ENCODE measurements around the gene AGAP5. TPM values are rescaled to one million over a fixed set of nuclear protein-coding genes. Genes with fewer than 3 reads are reported as not detected.
"Not testable (repeated sequence)": the region's sequence is repeated elsewhere in the genome, so short reads cannot be mapped to it uniquely, and the experiment has no call there.

The AGAP5 gene
- 1 to 10 TPM; 3.1 to 4.6 (median 3.7) TPM for total RNA-seq
- polyA plus RNA-seq: 2.8 TPM
- long read RNA-seq, donor 1: 0 reads
- long read RNA-seq, donor 2: 0 reads
- long read RNA-seq, donor 3: 0 reads
- long read RNA-seq, donor 4: 0 reads

DNA sequence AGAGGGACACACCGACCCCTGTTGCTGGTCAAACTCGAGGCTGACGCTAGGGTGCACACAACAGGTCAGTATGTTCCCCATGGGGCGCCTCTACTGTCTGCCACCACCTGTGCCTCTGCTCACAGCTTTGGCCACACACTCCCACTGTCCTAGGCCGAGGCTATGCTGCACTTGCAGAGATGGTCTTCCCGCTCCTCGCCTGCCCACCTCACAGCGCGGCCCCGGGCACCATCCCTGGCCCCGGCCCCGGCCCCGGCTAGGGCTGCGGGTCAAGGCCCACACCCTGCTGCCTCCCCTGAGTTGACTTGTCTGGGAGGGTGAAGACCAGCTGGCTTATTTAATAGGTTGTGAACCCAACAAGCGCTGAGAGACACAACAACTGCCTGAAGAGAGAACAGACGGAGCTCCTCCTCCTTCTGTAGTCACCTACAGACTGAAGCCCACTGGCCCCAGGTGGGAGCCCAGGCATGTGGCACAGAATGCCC, at the start of gene AGAP5:
Gene AGAP5 (minus strand): TSS at position 435 of the 485 bp plus-strand sequence. CDS start 354 bp downstream, at position 81.
- H3K4me3 ChIP-seq (ENCODE audit: low read length); intact Hi-C loops (cut with DNase I); H3K27me3 ChIP-seq (ENCODE audit: control insufficient read depth, insufficient read depth); H3K4me1 ChIP-seq (ENCODE audit: control insufficient read depth, insufficient read depth, low read length); ATAC-seq; H3K9me3 ChIP-seq (ENCODE audit: control insufficient read depth, low read length); H3K27ac ChIP-seq (ENCODE audit: low read length): not testable (repeated sequence)
- 95% methylated on average over 16 of the region's 16 CpGs for WGBS
- DNase-seq: peak in 1 of 3 donors; percentile 44

DNA sequence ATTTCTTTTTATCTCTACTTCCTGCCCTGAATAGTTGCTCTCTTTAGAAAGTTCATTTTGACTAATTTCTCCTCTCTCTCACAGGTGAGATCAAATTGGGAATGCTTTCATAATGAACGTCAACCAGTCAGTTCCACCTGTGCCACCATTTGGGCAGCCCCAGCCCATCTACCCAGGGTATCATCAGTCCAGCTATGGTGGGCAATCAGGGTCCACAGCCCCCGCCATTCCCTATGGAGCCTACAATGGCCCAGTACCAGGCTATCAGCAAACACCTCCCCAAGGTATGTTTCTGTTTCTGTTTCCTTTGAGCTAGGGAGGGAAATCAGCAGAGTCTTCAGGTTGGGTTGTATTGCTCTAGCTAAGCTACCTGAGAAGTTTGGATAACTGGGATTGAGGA, 48.8 kb upstream of the AGAP5 start:
- H3K9me3 ChIP-seq (ENCODE audit: control insufficient read depth, low read length): no peaks in the 10 kb centered on the region
- intact Hi-C loops (cut with DNase I): no loop called here
- no peaks in the 10 kb centered on the region for H3K27me3 ChIP-seq (ENCODE audit: control insufficient read depth, insufficient read depth)
- ATAC-seq (no peak), DNase-seq (no peak)
- peaks cover 7% of the 10 kb centered on the region for H3K4me1 ChIP-seq (ENCODE audit: control insufficient read depth, insufficient read depth, low read length)
- WGBS: 79% methylated on average over 2 of the region's 2 CpGs
- H3K27ac ChIP-seq (ENCODE audit: low read length): no peak overlapping the region
- H3K4me3 ChIP-seq (ENCODE audit: low read length): no peak overlapping the region

DNA sequence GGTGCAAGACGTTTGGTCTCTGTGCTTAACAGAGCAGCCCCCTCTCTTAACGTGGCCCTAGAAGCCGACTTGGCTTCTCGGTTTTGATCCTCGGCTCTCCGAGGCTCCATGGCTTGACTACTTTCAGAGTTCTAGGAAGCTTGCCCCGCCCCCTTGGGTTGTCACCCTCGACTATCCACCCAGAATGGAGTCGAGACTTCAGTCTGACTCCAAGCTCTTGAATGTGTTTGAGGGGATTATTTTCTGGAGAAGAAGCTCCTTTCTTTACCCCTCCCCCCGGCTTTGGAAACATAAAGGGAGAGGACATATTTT, 46.7 kb upstream of the AGAP5 start:
- ATAC-seq (peak; percentile 20 to 58), DNase-seq (peak in 2 of 3 donors; percentile 65 to 81)
- WGBS: under 1% methylated on average over 10 of the region's 10 CpGs
- no peaks in the 10 kb centered on the region for H3K9me3 ChIP-seq (ENCODE audit: control insufficient read depth, low read length)
- no peaks in the 10 kb centered on the region for H3K27me3 ChIP-seq (ENCODE audit: control insufficient read depth, insufficient read depth)
- peaks cover 5% of the 10 kb centered on the region for H3K4me1 ChIP-seq (ENCODE audit: control insufficient read depth, insufficient read depth, low read length)
- H3K27ac ChIP-seq (ENCODE audit: low read length): peak overlapping the region; percentile 92
- intact Hi-C loops (cut with DNase I): loop anchor here in 1 of 4 donors (5.0 kb wide), 1 partner anchor 92 kb away; no protein-coding TSS in a partner anchor
- H3K4me3 ChIP-seq (ENCODE audit: low read length): peak overlapping the region; percentile 80

DNA sequence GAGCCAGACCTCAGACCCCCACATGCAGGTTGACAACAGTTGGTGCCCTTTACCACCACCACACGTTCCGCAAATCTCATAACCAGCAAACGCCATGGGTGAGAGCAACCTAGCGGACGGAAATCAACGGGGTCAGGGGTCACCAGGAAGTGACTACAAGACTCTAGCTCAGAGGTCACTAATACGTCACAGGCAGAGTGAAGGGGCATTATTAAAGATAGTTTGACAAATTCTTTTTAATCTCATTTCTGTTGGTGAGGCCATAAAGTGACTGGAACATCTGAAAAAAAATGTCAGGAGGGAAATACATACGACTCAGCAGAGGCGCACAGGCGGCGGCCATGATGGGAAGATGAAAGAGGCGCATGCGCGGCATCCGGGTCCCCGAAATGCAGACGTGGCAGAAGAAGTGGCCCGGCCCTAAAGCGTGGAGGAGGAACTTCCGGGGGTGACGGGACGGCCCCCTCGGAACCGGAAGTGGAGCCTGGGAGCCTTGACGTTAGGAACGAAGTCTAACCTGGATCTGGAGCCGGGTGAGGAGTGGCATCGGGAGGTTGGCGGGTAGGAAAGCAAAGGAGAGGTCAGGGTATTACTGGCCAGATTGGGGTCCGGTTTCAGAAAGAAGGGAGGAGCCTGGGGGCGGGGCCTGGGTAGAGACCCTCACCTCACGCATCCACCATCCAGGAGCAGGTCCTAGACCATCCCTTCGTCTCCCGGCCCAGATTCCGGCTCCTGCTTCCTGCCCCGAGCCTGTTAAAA, 46.2 kb upstream of the AGAP5 start, which contains the start of gene SEC24C:
Gene SEC24C (plus strand): TSS at position 468 of the 759 bp plus-strand sequence. CDS start 2,461 bp downstream, outside the sequence.
- peaks cover 5% of the 10 kb centered on the region for H3K4me1 ChIP-seq (ENCODE audit: control insufficient read depth, insufficient read depth, low read length)
- DNase-seq (peak; percentile 97 to 99 (median 98)), ATAC-seq (peak; percentile 96 to 97)
- H3K4me3 ChIP-seq (ENCODE audit: low read length): peak within 1 kb of the TSS; percentile 80
- no peaks in the 10 kb centered on the region for H3K27me3 ChIP-seq (ENCODE audit: control insufficient read depth, insufficient read depth)
- intact Hi-C loops (cut with DNase I): loop anchor here in 1 of 4 donors (5.0 kb wide), 1 partner anchor 92 kb away; no protein-coding TSS in a partner anchor
- WGBS: under 1% methylated on average over 36 of the region's 36 CpGs
- H3K9me3 ChIP-seq (ENCODE audit: control insufficient read depth, low read length): no peaks in the 10 kb centered on the region
- peak within 1 kb of the TSS; percentile 92 for H3K27ac ChIP-seq (ENCODE audit: low read length)

DNA sequence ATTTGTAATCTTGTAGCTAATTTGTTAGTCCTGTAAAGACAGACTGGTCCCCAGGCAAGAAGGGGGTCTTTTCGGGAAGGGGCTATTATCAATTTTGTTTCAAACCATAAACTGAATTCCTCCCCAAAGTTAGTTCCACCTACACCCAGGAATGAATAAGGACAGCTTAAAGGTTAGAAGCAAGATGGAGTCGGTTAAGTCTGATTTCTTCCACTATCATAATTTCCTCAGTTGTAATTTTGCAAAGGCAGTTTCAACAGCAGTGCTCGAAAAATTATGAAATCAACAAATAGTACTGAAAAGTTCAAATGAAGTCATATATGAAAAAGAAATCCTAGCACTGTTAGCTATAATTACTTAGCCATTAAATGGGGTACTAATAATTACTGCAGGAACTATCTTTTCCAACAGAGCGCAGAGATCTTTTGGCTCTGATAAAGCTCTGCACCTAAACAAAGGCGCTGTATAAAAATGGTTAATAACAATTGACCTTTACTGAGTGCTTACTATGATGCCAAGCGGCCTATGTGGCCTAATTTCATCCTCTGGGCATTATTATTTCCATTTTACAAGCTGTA, 45.5 kb upstream of the AGAP5 start:
- H3K27ac ChIP-seq (ENCODE audit: low read length): peak overlapping the region; percentile 92
- DNase-seq (no peak), ATAC-seq (no peak)
- no peaks in the 10 kb centered on the region for H3K27me3 ChIP-seq (ENCODE audit: control insufficient read depth, insufficient read depth)
- 35% methylated on average over 6 of the region's 6 CpGs for WGBS
- intact Hi-C loops (cut with DNase I): loop anchor here in 1 of 4 donors (5.0 kb wide), 1 partner anchor 91 kb away; no protein-coding TSS in a partner anchor
- H3K4me3 ChIP-seq (ENCODE audit: low read length): peak overlapping the region; percentile 80
- H3K4me1 ChIP-seq (ENCODE audit: control insufficient read depth, insufficient read depth, low read length): peaks cover 5% of the 10 kb centered on the region
- H3K9me3 ChIP-seq (ENCODE audit: control insufficient read depth, low read length): no peaks in the 10 kb centered on the region

DNA sequence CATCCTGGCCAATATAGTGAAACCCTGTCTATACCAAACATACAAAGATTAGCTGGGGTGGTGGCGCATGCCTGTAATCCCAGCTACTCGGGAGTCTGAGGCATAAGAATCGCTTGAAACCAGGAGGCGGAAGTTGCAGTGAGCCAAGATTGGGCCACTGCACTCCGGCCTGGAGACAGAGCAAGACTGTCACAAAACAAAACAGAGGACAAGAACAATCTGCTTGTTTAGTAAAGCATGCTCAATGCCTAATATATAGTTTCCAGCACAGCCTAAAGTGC, 44.5 kb upstream of the AGAP5 start:
- Histone ChIP-seq H3K27me3 (ENCODE audit: control insufficient read depth, insufficient read depth) (no peaks in the 10 kb centered on the region), H3K27ac (ENCODE audit: low read length) (no peak overlapping the region), H3K4me3 (ENCODE audit: low read length) (no peak overlapping the region), H3K9me3 (ENCODE audit: control insufficient read depth, low read length) (no peaks in the 10 kb centered on the region), H3K4me1 (ENCODE audit: control insufficient read depth, insufficient read depth, low read length) (peaks cover 5% of the 10 kb centered on the region)
- DNase-seq: no peak
- WGBS: 87% methylated on average over 5 of the region's 5 CpGs
- no peak for ATAC-seq
- intact Hi-C loops (cut with DNase I): loop anchor here in 1 of 4 donors (5.0 kb wide), 1 partner anchor 90 kb away; no protein-coding TSS in a partner anchor

DNA sequence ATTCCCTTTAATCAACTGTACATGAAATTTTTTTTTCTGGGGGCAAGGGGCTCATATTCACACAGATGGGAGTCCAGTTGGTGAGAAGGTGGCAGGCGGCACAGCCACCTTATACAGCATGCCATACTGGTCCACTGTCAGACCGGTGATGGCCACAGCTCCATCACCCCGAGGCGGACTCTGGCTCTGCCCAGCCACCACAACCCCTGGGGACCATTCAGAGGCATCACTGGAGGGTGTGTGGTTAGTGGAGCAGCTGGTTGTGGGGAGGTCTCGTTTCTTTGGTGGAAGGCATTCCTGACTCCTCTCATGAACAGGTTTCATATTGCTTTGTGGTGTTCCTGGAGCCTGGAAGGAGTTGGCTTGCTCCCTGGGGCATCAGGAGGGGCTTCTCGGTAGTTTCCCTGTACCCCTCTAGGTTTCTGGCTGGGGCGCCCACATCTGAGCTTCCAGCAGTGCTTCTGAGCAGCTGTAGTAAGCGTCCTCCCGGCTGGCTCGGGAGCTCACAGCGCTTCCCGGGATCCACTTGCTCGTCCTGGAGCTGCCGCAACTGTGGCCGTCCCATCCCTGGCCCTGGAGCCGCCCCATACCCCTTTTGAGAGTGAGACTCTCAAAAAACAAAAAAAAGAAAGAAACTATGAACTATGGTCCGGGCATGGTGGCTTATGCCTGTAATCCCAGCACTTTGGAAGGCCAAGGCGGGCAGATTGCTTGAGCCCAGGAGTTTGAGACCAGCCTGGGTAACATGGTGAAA, 42.8 kb upstream of the AGAP5 start:
- ATAC-seq; H3K4me1 ChIP-seq (ENCODE audit: control insufficient read depth, insufficient read depth, low read length); H3K27me3 ChIP-seq (ENCODE audit: control insufficient read depth, insufficient read depth); DNase-seq; H3K4me3 ChIP-seq (ENCODE audit: low read length); H3K9me3 ChIP-seq (ENCODE audit: control insufficient read depth, low read length); H3K27ac ChIP-seq (ENCODE audit: low read length): not testable (repeated sequence)
- 95% methylated on average over 18 of the region's 18 CpGs for WGBS
- intact Hi-C loops (cut with DNase I): loop anchor here in 1 of 4 donors (5.0 kb wide), 1 partner anchor 88 kb away; no protein-coding TSS in a partner anchor

DNA sequence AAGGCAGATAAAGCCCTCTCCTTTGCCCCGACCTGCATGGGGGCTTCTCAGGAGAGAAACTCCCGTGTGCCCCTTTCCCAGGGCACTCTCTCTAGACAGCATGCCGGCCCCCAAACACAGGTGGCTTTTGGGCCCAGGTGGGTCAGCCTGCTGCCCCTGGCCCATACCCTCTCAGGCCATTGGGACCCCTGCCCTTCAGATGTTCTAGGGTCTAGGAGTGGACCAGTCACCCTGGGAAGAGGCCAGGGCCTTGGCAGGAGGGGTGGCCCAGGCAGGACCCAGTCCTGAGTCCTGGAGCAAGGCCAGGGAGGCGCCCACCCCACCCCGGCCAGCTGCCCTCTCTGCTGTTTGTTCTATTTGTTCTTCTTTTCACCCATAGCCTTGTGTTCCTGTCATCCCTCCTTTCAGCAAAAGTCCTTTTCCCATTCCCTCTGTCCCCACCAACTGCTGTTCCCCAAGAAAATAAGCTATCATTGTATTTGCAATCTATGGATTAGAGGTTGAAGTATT, 36.9 kb upstream of the AGAP5 start:
- H3K9me3 ChIP-seq (ENCODE audit: control insufficient read depth, low read length): no peaks in the 10 kb centered on the region
- H3K27ac ChIP-seq (ENCODE audit: low read length): no peak overlapping the region
- intact Hi-C loops (cut with DNase I): no loop called here
- ATAC-seq (no peak), DNase-seq (no peak)
- no peaks in the 10 kb centered on the region for H3K27me3 ChIP-seq (ENCODE audit: control insufficient read depth, insufficient read depth)
- no peak overlapping the region for H3K4me3 ChIP-seq (ENCODE audit: low read length)
- peaks cover 8% of the 10 kb centered on the region for H3K4me1 ChIP-seq (ENCODE audit: control insufficient read depth, insufficient read depth, low read length)
- 77% methylated on average over 5 of the region's 5 CpGs for WGBS

DNA sequence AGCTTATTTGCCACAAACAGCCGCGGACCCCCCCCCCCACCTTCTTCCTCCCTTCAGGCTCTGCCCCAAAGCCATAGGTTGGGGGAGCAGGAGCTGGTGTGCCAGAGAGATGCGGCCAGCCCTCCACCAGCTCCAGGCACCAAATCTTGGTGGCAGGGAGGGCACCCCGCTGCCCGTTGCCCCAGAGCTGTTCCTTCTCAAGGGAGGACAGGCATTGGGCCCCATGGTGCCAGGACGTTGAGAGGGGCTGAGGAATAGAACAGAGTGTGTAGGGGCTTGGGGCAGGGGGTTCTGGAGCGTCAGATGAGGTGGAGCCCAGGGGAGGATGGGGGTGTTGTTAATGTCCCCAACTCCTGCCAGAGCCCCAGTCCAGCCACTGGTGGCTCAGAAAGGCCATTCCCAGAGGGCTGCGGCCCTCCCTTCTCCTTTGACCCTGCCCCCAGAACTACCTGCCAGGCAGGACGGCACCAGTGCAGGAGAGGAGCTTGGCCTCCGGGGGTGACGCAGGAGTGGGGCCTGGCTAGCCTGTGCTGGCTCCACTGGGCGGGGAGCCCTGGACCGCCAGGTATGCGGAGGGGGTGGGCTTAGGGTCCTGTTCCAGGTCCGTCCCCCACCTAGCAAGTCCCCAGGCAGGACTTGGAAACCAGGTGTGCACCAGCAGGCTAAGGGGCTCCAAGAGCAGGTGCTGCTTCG, 36.3 kb upstream of the AGAP5 start:
- intact Hi-C loops (cut with DNase I): no loop called here
- peak in 1 of 3 donors; percentile 58 for DNase-seq
- no peak overlapping the region for H3K4me3 ChIP-seq (ENCODE audit: low read length)
- H3K9me3 ChIP-seq (ENCODE audit: control insufficient read depth, low read length): no peaks in the 10 kb centered on the region
- H3K4me1 ChIP-seq (ENCODE audit: control insufficient read depth, insufficient read depth, low read length): peaks cover 8% of the 10 kb centered on the region
- H3K27ac ChIP-seq (ENCODE audit: low read length): no peak overlapping the region
- 82% methylated on average over 16 of the region's 16 CpGs for WGBS
- no peaks in the 10 kb centered on the region for H3K27me3 ChIP-seq (ENCODE audit: control insufficient read depth, insufficient read depth)
- ATAC-seq: no peak

DNA sequence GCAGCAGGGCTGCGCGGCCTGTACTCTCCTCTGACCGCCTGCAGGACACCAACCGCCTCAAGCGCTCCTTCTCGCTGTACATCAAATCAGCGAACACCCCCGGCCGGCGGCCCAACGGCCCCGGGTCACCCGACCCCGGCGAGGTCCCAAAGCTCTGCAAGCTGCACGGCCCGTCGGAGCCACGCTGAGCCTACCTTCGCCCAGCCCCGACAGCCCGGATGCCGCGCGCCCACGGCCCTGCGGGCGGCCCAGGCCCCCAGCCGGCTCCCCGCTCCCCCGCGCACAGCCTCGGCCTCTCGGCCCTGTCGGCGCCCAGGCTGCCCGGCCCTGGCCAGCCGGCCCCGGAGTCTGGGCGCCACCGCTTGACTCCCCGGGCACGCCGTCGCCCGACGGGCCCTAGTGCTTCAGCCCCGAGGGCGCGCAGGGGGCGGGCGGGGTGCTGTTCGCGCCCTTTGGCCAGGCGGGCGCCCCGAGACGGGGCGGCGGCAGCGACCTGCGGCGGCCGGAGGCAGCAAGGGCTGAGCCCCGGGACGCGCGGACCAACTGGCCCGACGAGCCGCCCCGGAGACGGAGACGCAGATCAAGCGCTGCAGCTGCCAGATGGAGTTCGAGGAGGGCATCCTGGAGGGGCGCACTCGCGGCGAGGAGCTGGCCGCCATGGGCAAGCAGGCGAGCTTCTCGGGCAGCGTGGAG, 35.2 kb upstream of the AGAP5 start:
- H3K4me1 ChIP-seq (ENCODE audit: control insufficient read depth, insufficient read depth, low read length): peaks cover 8% of the 10 kb centered on the region
- 68% methylated on average over 84 of the region's 84 CpGs for WGBS
- intact Hi-C loops (cut with DNase I): no loop called here
- ATAC-seq: no peak
- no peaks in the 10 kb centered on the region for H3K27me3 ChIP-seq (ENCODE audit: control insufficient read depth, insufficient read depth)
- peak in 2 of 3 donors; percentile 53 to 70 for DNase-seq
- H3K9me3 ChIP-seq (ENCODE audit: control insufficient read depth, low read length): no peaks in the 10 kb centered on the region
- peak overlapping the region; percentile 51 for H3K27ac ChIP-seq (ENCODE audit: low read length)
- no peak overlapping the region for H3K4me3 ChIP-seq (ENCODE audit: low read length)
